H7 (cell line): Measurements from ENCODE around the gene PPP2R2D. TPM values are rescaled to one million over a fixed set of nuclear protein-coding genes. Genes with fewer than 3 reads are reported as not detected.

Experiments
- DNase-seq: peaks from one replicate; pipeline ENCODE4 v3.0.0; 2012
- H3K27me3 ChIP-seq: 2 replicates; pipeline ENCODE4 v1.6.0; 2011; ENCODE audit warnings: mild to moderate bottlenecking, low read length; ENCODE audit not compliant: control insufficient read depth, insufficient read depth
- H3K36me3 ChIP-seq: replicated peaks from 2 replicates; pipeline ENCODE4 v1.5.1; 2011; ENCODE audit warnings: low read length; ENCODE audit not compliant: control insufficient read depth, insufficient read depth
- H3K4me3 ChIP-seq: 2 replicates; pipeline ENCODE4 v1.5.1; 2011; ENCODE audit warnings: low read depth, mild to moderate bottlenecking, control low read depth, low read length, moderate library complexity; ENCODE audit not compliant: insufficient read depth
- total RNA-seq: library from RNA; depleted of rRNA; stranded (reverse); fragments of >200 nt; shearing (Covaris generic); gene quantifications from 2 replicates; pipeline ENCODE4 v1.2.3, GENCODE V29; 2014

The PPP2R2D gene
- total RNA-seq, 1 experiment from 2014 or later = 44.8 TPM

DNA sequence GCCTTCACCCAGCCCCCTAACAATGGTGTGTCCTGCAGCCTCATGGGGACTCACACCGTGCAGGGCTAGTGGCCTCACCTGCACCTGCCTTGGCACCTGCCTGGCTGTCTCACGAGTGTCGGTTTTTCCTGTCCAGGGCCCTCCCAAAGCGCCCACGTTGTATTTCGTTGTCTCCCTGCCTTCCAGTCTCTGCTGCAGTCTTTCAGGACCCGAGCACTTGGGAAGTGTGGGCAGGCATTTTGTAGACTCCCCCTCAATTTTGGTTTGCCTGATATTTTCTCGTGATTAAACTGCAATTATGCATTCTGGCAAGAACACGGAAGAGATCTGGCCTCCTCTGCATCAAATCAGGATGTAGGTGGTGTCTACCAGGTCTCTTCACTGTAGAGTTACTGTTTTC lies 63.0 kb downstream of the PPP2R2D start:
- Histone ChIP-seq H3K4me3 (no peak overlapping the region), H3K36me3 (peaks cover 2% of the 10 kb centered on the region; the same call in 1 of the 2 replicates), H3K27me3 (no peaks in the 10 kb centered on the region)
- DNase-seq = no peak

DNA sequence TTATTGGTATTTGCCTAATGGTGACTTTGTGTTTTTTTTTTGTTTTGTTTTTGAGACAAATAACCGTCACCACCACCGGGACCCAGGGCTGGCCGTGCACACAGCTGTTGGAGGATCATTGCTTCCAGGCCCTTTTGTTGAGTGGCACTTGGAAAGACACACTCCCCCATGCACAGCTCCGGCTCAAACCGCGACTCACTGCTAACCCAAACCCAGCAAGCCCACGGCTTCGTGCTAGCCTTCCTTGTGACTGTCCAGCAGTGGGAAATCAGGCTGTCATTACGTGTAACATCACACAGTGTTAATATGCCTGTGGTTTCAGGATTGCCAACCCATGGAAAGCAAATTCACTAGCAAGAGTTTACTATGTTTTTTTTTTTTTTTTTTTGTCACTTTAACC lies 63.5 kb downstream of the PPP2R2D start:
- H3K36me3 ChIP-seq = peaks cover 5% of the 10 kb centered on the region
- DNase-seq = no peak
- no peak overlapping the region for H3K4me3 ChIP-seq
- H3K27me3 ChIP-seq = no peaks in the 10 kb centered on the region

DNA sequence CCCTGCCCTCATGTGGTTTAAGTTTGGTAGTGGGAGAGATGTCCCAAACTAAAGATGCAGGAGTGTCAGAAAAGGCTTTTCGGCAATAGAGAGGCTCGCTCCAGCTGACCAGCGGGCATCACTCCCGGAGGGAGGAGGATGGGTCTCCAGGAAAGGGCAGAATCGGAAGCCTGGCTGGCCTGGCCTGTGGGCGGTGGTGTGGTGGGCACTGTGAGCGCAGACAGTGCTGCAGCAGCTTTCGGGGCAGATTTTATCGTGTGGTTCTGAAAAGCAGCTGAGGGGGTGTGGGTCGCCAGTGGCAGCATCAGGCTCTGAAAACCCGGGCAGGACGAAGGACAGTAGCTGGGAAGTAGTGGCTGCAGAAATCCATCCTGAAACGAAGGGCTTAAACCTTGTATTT lies 68.1 kb downstream of the PPP2R2D start:
- no peaks in the 10 kb centered on the region for H3K27me3 ChIP-seq
- H3K4me3 ChIP-seq = no peak overlapping the region
- no peak for DNase-seq
- H3K36me3 ChIP-seq = peaks cover 8% of the 10 kb centered on the region

DNA sequence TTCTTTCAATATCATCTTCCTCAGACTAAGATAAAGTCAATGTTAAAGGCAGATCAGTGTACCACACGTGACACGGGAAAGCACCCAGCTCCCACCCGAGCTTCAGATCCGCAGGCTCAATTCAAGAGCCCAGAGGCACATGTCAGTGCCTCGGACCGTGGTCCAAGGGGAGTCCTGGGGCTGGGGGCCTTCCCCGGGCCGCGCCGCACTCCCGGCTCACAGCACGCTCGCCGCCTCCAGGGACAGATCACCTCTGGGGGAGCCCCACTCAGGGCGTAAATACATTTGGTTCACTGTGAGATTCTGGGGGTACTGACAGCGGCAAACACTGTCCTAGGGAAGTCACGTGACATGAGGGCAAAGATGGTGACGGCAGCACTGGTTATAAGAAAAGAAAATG lies 70.1 kb downstream of the PPP2R2D start:
- Histone ChIP-seq H3K27me3 (no peaks in the 10 kb centered on the region), H3K4me3 (no peak overlapping the region), H3K36me3 (peaks cover 8% of the 10 kb centered on the region)
- DNase-seq = no peak

DNA sequence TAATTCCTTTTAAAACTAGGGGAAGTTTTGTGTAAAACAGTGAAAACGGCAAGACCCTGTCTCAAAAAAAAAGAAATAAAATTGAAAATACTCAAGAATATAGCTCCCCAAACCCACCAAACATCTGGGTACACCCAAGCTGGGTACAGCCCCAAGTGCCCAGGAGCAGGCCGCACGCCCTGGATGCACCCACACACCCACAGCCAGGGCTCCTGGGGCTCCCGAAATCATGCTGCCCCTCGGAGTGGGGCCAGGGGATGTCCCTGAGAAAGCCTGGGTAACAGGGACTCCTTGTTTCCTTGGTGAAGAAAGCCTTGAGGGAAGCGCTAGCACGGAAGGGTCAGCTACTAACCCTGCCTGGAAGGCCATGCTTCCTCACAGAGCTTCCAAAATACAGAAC lies 70.8 kb downstream of the PPP2R2D start:
- no peak overlapping the region for H3K4me3 ChIP-seq
- no peaks in the 10 kb centered on the region for H3K27me3 ChIP-seq
- peaks cover 8% of the 10 kb centered on the region for H3K36me3 ChIP-seq
- DNase-seq = no peak

DNA sequence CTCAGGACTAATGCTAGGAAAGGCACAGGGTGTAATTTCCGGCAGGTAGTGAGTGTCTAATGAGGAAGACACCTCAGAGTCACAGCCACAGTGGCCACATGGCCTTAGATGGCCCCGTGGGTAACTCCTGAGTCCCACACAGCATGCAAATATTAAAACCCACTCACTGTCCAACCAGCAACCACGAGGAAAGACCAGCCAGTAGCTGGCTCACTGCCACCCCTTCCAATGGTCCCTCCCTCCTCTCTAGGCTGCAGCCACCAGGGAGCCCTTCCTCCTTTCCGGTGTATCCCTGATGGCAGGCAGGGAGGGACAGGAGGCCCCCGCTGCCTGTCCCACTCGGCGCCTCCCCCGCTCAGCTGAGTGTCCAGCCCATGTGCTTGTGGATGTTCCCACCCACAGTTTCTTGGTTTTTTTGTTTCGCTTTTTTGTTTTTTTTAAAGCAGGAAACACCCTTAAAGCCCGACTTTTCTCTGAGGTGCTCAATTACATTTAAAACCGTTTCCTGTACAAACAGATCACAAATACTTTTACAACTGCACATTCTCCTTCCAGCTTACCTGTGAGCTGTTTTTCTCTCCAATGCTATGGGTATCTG lies 71.8 kb downstream of the PPP2R2D start:
- H3K36me3 ChIP-seq = peaks cover 8% of the 10 kb centered on the region
- H3K4me3 ChIP-seq = no peak overlapping the region
- no peaks in the 10 kb centered on the region for H3K27me3 ChIP-seq
- DNase-seq = no peak

DNA sequence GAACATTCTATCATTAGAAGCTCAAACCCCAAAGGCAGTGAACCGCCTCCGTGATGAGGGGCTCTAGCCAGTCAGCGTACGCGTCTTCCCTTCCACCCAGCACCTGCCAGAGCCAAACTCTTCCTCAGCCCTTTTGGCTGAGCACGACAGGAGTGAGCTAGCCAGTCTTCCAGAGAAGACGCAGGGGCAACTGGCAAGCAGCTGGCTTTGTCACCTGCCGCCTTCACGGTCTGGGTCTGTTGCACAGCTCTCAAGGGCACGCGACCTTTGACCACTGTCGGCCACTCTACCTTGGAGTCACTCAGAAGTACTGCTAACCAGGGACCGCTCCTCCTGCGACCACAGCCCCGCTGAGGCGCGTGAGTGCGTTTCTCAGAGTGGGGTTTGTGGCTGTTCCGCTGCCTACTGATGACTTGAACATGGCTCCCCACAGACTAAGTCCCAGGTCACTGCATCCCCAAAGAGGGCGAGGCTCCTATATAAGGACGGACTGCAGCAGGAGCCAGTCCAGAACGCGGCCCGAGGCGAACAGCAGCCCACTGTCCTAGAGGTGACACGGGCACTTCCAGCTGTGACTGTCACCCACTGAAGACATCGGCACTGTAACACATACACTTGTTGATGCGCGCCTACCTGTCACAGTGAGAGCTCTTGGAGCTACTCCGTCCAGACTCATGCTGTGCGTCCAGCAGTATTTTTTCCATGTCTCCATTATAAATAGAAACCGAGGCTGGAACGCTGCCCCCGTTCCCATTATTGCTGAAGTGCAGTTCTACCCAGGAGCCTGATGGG lies 72.5 kb downstream of the PPP2R2D start:
- Histone ChIP-seq H3K4me3 (no peak overlapping the region), H3K27me3 (no peaks in the 10 kb centered on the region), H3K36me3 (peaks cover 8% of the 10 kb centered on the region)
- peak; percentile 38 for DNase-seq

DNA sequence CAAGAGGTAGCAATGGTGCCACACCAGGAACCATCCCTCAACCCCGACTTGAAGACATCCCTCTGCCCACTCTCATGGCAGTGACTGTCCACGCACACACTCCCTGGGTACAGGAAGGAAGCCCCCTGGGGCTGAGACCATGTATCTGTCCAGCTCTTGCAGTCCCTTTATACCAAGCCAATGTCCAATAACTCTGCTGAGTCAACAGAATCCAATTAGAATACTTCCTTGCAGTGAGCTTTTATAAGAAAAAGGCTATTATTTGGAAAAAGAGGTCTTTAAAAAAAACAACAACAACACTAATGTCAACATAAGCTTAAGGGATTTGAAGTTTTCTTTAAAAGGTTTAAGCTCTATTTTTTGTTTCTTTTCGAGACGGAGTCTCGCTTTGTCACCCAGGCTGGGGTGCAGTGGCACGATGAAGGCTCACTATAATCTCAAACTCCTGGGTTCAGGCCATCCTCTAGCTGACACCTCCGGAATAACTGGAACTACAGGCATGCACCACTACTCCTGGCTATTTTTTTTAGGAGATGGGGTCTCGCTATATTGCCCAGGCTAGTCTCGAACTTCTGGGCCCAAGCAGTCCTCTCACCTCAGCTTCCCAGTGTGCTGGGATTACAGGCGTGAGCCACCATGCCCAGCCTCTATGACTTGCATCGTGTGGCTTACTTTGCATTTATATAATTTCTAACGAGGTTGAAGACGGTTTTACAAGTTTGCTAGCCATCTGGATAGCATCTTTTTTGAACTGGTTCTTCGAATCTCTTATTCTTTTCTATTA lies 73.4 kb downstream of the PPP2R2D start:
- no peak for DNase-seq
- Histone ChIP-seq H3K36me3 (peaks cover 3% of the 10 kb centered on the region), H3K4me3 (no peak overlapping the region), H3K27me3 (no peaks in the 10 kb centered on the region)

DNA sequence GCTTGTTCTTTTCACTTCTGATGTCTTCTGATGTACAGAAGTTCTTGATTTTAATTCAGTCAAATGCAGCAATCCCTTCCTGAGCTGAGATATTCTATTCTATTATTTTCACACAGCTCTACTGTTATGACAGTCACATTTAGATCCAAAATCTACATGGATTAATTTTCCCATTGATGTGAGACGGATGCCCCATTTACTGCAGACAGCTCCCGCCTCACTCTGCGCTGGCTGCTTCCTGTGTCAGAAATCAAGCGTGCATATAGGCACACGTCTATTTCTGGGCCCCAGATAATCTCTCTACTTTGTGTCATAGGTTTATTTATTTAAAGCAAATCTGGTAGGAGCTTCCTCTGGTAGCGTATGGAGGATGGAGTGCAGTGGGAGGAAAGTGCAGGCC lies 74.2 kb downstream of the PPP2R2D start:
- H3K4me3 ChIP-seq = no peak overlapping the region
- no peaks in the 10 kb centered on the region for H3K27me3 ChIP-seq
- peaks cover 3% of the 10 kb centered on the region for H3K36me3 ChIP-seq
- DNase-seq = no peak

DNA sequence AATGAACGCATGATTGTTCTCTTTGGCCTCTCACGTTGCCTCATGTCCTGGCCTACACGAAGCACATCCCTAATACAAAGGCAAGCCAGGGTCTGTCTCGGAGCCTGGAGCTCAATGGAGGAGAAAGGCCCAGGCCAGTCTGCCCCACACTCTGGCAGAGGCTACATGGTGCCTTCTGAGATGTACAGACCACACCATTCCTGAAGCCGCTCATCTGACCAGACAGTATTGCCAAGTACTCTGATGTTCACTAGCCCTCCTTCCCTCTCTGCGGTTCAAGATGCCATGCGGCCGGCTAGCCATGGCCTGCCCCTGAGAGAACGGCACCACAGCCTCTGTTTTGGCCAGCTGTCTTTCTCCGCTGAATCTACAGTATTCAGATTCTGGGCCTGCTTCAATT lies 75.0 kb downstream of the PPP2R2D start:
- H3K27me3 ChIP-seq = no peaks in the 10 kb centered on the region; the same call in 1 of the 2 replicates
- H3K36me3 ChIP-seq = no peaks in the 10 kb centered on the region; the same call in 1 of the 2 replicates
- DNase-seq = no peak
- H3K4me3 ChIP-seq = no peak overlapping the region

DNA sequence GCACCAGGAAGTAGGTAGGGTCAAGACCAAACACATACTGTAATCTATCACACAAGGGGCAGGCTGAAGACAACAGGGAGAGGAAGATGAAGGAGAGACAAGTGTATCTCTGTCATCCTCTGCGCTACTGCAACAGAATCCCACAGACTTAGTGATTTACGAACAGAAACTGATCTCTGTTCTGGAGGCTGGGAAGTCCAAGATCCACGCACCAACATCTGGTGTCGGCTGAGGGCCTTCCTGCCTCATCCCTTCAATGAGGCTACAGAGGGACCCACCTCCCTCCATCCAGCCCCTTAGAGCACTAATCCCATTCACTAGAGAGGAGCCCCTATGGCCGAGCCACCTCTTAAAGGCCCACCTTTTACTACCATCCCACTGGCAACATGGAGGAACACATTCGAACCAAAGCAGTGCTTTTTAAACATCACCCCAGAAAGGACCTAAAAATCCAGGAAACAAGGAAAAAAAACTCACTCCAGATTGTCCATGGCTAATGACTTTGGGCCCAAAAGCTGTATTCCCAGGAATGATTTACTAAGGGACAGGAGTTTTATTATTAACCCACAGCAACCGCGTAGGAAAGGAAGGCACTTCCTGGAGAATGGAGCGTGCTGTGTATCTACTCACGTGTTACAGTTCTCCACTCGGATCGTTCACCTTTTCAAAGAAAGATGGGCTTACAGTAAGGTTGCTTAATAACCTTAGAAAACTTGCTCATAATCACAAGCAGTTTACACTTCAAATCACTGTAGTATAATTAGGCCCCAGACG lies 76.7 kb downstream of the PPP2R2D start:
- Histone ChIP-seq H3K27me3 (peaks cover 8% of the 10 kb centered on the region), H3K36me3 (no peaks in the 10 kb centered on the region; the same call in 1 of the 2 replicates), H3K4me3 (no peak overlapping the region)
- no peak for DNase-seq

DNA sequence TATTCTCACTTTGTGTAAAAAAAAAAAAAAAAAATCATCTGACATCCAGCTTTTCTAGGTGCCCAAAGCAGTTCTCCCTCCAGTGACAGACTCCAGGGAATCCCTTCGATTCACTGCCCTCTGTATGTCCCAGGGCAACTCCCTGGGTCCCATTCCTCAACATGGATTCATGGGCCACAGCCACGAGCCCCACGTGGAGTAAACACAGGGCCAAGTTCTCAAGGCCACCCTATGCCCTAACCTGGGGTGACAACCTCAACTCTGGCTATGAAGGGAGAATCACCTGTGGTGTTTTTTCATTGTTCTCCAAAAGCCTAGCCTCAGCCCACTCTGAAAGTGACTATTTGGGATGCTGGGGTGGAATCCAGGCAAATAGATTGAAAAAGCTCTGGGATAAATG lies 77.6 kb downstream of the PPP2R2D start:
- Histone ChIP-seq H3K27me3 (peaks cover 15% of the 10 kb centered on the region), H3K4me3 (no peak overlapping the region), H3K36me3 (no peaks in the 10 kb centered on the region)
- DNase-seq = peak; percentile 36

DNA sequence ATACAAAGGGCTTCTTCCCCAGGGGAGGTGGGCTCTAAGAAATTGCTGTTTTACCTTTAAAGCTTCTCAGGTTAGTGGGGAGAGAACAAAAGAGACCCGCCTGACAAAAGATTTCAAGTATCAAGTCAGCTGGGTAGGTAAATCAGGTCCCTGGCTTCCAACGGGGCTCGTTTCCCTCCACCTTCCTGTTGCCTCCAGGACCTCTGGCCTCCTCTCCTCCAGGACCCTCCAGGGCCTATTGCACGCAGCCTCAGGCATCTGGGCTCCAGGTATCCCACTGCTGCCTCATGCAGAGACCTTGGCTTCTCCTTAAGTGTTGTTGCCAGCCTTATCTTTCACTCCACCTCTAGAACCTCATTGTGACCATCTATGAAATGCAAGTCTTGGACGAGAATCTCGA lies 78.0 kb downstream of the PPP2R2D start:
- peaks cover 15% of the 10 kb centered on the region for H3K27me3 ChIP-seq
- H3K4me3 ChIP-seq = no peak overlapping the region
- H3K36me3 ChIP-seq = no peaks in the 10 kb centered on the region
- DNase-seq = peak; percentile 64

DNA sequence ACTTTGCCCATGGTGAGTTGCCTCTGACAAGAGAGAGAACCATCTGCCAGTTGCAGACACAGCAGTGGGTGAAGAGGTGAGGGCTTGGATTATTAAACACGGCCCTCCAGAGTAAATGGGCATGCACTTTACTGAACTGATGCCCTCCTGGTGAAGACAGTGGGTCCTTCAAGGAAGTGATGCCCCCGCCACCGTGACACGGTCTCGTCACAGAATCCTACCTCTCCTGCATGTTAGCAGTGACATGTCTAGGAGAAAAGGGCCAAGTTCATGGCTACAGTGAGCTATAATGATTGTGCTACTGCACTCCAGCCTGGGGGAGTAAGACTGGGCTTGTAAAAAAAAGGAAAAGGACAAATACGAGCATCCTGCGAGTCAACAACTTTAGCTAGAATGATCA lies 78.5 kb downstream of the PPP2R2D start:
- Histone ChIP-seq H3K36me3 (no peaks in the 10 kb centered on the region), H3K27me3 (peaks cover 15% of the 10 kb centered on the region), H3K4me3 (peak overlapping the region; percentile 31; the same call in 1 of the 2 replicates)
- DNase-seq = no peak
